Kidney (tissue), 14 donors: ENCODE measurements around the gene PSMA2. TPM values are rescaled to one million over a fixed set of nuclear protein-coding genes. Genes with fewer than 3 reads are reported as not detected.

ENCODE experiments used
- DNase-seq, 5 donors: peaks; one replicate each; pipeline ENCODE4 v3.0.0-alpha.2; 2013 to 2020
- FAIRE-seq: peaks from 2 replicates; lab custom pipeline; 2012; peaks lifted over from hg19 to GRCh38; lab: Jason Lieb, UNC
- H3K27ac ChIP-seq, 2 donors: one replicate each; pipeline ENCODE4 v1.7.0; 2013; ENCODE audit warnings: low read depth in 2 of 2, low read length in 2 of 2, inconsistent platforms in 1 of 2
- H3K27me3 ChIP-seq: one replicate; pipeline ENCODE4 v1.7.1; 2013; ENCODE audit warnings: low read length, inconsistent platforms; ENCODE audit not compliant: control insufficient read depth, insufficient read depth
- H3K36me3 ChIP-seq, 3 donors: one replicate each; pipeline versions ENCODE4 v1.7.0 to v1.7.1; 2013; ENCODE audit warnings: low read length in 3 of 3, control low read depth in 1 of 3, inconsistent platforms in 1 of 3; ENCODE audit not compliant: insufficient read depth in 3 of 3, control insufficient read depth in 2 of 3
- H3K4me1 ChIP-seq, 3 donors: one replicate each; pipeline versions ENCODE4 v1.7.0 to v1.7.1; 2013; ENCODE audit warnings: low read length in 3 of 3, inconsistent platforms in 1 of 3, low read depth in 1 of 3; ENCODE audit not compliant: control insufficient read depth in 2 of 3, insufficient read depth in 2 of 3
- H3K4me3 ChIP-seq, 3 donors: one replicate each; pipeline versions ENCODE4 v1.7.0 to v1.8.1; 2013; ENCODE audit warnings: low read length in 3 of 3, control low read depth in 1 of 3, inconsistent platforms in 1 of 3
- H3K9ac ChIP-seq, 3 donors: one replicate each; pipeline versions ENCODE4 v1.7.0 to v1.7.1; 2013; ENCODE audit warnings: low read length in 3 of 3, control low read depth in 1 of 3, inconsistent platforms in 1 of 3
- H3K9me3 ChIP-seq, 3 donors: one replicate each; pipeline versions ENCODE4 v1.7.0 to v1.7.1; 2013; ENCODE audit warnings: low read length in 3 of 3, control low read depth in 1 of 3, inconsistent platforms in 1 of 3; ENCODE audit not compliant: control insufficient read depth in 2 of 3, insufficient read depth in 1 of 3
- CTCF ChIP-seq: IDR thresholded peaks from 3 replicates; pipeline ENCODE4 v1.5.1; 2012; ENCODE audit warnings: mild to moderate bottlenecking, moderate library complexity, borderline replicate concordance; ENCODE audit not compliant: insufficient read depth; ENCODE audit errors: extremely low read depth
- intact Hi-C: fragments of 100-400 bp; cut with DNase I; formaldehyde crosslinking; loops from one replicate; pipeline ENCODE4 v1.11.1; 2022
- polyA plus RNA-seq: library from polyadenylated mRNA; stranded (reverse); fragments of 350-450 nt; fragmentation: Illumina TruSeq; extraction: RNeasy Lipid Tissue Mini Kit (QIAGEN cat#74804); gene quantifications from one replicate; pipeline ENCODE4 v1.2.3, GENCODE V29; 2014; ENCODE audit warnings: low read depth, low replicate concordance; ENCODE audit not compliant: insufficient read depth
- total RNA-seq: library from RNA; stranded (reverse); fragmentation: NEBNext Ultra II Directional; extraction: Animal tissue kit (Norgen Biotek cat#: 25700); gene quantifications from one replicate; pipeline ENCODE4 v1.2.1, GENCODE V29; 2021
- donor health status: control.
- donor health status: control.
- donor health status: control.
- donor health status: control.
- donor health status: control.
- donor health status: DM: yes; HTN: yes; CAD: no.
- donor health status: Normal renal cell carcinoma (clear cell type).

PSMA2 gene
- total and polyA plus RNA-seq, 2 donors from 2014 or later, result 60.5 to 202 TPM

- FAIRE-seq (no peak), DNase-seq (no peak)
- H3K36me3 ChIP-seq, result peaks cover 2 to 20% (median 11%) of the 10 kb centered on the region in 3 donors
- TF ChIP-seq CTCF, result no peak
- H3K4me1 ChIP-seq, result peaks cover 6 to 12% (median 10%) of the 10 kb centered on the region in 3 donors
- no peak overlapping the region for H3K27ac ChIP-seq
- no peaks in the 10 kb centered on the region for H3K27me3 ChIP-seq
- no peak overlapping the region for H3K4me3 ChIP-seq
- no peak overlapping the region for H3K9ac ChIP-seq
- no peaks in the 10 kb centered on the region for H3K9me3 ChIP-seq
- intact Hi-C loops, result no loop called here
Measured at GRCh38 chr7:42914421-42915045, 17.4 kb downstream of the PSMA2 start.

- Histone ChIP-seq H3K9me3 (no peaks in the 10 kb centered on the region), H3K27ac (no peak overlapping the region), H3K4me3 (no peak overlapping the region), H3K27me3 (no peaks in the 10 kb centered on the region), H3K4me1 (peaks cover 6 to 15% (median 10%) of the 10 kb centered on the region in 3 donors), H3K9ac (no peak overlapping the region), H3K36me3 (peaks cover under 1 to 15% (median 7%) of the 10 kb centered on the region in 3 donors)
- FAIRE-seq (no peak), DNase-seq (no peak)
- no peak for TF ChIP-seq CTCF
- intact Hi-C loops, result no loop called here
Measured at GRCh38 chr7:42914009-42914408, 18.0 kb downstream of the PSMA2 start.

GRCh38 chr7:42913591-42913990, 18.4 kb downstream of the PSMA2 start:
- no peaks in the 10 kb centered on the region for H3K9me3 ChIP-seq
- FAIRE-seq, result no peak
- no peak overlapping the region for H3K4me3 ChIP-seq
- intact Hi-C loops, result no loop called here
- H3K4me1 ChIP-seq, result peaks cover 6 to 16% (median 10%) of the 10 kb centered on the region in 3 donors
- no peaks in the 10 kb centered on the region for H3K27me3 ChIP-seq
- no peak overlapping the region for H3K9ac ChIP-seq
- peaks cover 0 to 14% (median 6%) of the 10 kb centered on the region in 3 donors for H3K36me3 ChIP-seq
- DNase-seq, result no peak
- no peak overlapping the region for H3K27ac ChIP-seq
- TF ChIP-seq CTCF, result no peak
